GM19397 (cell line): ENCODE measurements around the gene SYNE1.
"Not testable (repeated sequence)": the region's sequence is repeated elsewhere in the genome, so short reads cannot be mapped to it uniquely, and the experiment has no call there.

Source experiments
- ATAC-seq: cut with Tn5 transposase; IDR thresholded peaks from one replicate; pipeline ENCODE4 v1.9.1; 2021; ENCODE audit warnings: mild to moderate bottlenecking, moderate library complexity; ENCODE audit not compliant: unreplicated experiment

Gene SYNE1

DNA sequence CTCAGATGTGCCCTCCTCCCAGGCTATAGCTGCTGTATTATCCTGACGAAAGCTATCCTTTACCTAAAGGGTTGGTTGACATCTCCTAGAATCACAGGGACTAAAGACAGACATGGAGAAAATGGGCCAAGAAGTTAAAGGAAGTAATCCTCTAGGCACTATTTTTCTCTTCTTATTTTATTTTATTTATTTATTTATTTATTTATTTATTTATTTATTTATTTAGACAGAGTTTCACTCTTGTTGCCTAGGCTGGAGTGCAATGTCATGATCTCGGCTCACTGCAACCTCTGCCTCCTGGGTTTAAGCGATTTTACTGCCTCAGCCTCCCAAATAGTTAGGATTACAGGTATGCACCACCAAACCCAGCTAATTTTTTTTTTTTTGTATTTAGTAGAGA, 309.0 kb downstream of the SYNE1 start:
- not testable (repeated sequence) for ATAC-seq

DNA sequence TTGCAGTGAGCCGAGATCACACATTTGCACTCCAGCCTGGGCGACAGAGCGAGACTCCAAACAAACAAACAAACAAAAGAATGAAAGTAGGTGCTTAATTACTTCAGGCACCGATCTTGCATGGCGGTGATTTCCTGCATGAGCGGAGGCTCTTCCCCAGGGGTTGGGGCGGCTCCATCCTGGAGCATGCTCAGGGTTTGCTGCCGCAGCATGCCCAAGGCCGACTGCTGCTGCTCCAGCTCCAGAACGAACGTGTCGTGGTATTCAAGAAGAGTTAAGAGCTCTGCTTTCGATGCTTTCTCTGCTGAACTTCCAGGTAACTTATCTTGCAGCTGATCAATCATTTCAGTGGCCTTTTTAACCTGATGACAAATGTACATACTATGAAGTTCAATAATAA, 313.8 kb downstream of the SYNE1 start:
- no peak for ATAC-seq

DNA sequence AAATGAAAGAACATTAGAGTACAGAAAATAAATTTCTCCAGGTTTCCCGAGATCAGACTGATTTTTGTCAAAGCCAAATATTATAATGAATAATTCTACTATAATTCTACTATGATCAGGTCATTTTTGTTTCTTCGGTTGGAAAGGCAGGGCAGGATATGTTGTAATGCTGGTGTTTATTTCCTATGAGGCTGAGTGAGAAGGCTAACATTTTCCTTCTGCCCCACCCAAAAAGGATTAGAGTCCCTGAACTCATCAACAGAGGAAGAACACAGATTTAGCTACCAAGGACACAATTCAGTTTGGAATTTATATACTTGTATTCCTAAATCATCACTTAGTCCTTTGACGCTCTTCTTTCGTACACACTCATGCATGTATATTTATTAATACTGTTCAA, 318.9 kb downstream of the SYNE1 start:
- ATAC-seq, result no peak

DNA sequence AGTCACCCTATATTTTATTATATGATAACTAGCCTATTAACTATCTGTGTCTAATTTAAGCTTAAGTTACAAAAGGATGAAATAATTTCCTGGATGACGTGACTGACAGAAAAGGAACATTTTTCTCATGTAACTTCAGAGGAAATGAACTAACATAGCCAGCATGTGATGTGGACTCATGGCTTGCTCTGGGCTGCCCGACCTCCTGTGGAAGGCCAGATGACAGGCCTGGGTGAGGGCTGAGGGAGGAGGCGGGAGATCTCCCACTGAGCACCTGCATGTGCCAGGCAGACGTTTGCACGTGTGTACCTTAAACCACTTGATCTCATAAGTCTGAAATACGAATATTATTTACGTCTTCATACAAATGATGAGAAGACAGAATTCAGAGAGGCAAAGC, 321.1 kb downstream of the SYNE1 start:
- no peak for ATAC-seq

DNA sequence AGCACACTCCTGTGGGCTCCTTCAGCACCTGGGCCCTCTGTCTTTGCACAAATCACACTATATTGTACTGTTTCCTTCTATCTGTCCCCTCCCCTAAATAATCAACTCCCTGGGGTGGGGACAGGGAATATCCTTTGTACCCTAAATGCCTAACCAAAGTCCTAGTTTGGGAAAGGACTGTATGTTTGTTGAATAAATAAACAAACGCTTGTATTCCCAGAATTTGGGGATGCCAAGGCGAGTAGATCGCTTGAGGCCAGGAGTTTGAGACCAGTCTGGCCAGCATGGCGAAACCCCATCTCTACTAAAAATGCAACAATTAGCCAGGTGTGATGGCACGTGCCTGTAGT, 322.7 kb downstream of the SYNE1 start:
- no peak for ATAC-seq

DNA sequence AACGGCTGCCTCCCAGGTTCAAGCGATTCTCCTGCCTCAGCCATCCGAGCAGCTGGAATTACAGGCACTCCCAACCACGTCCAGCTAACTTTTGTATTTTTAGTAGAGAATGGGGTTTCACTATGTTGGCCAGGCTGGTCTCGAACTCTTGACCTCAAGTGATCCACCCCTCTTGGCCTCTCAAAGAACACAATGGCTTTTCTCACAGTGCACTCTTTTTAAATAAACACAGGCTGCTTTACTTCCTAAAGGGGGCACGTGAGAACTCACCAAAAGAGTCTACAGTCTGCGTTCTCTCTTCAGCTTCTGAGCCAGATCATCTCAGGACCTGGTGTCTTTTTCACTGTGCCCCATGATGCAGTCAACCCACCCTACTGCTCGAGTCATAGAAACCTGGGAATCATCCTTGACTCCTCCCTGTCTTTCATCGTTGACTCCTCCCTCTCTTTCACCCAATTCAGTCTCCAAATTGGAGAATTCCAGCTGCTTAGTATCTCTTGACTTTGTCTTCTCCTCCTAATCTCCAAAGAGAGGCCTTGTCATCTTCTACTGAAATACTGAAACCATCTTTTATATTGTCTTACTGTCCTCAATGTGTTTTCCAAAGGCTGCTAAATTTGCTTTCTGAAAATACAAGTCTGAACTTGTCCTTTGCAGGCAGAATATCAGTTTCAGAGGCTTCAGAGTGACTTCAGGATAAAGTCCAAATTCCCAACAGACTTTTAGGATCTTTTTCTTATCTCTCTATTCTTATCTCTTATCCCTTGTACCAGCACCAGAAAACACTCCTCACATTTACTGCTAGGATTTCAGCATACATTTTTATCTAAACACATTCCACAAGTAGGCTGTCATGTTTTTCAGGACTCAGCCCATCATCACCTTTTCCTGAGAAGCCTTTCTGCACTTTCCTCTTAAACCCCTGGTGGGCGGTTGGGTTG, 323.4 kb downstream of the SYNE1 start:
- no peak for ATAC-seq

DNA sequence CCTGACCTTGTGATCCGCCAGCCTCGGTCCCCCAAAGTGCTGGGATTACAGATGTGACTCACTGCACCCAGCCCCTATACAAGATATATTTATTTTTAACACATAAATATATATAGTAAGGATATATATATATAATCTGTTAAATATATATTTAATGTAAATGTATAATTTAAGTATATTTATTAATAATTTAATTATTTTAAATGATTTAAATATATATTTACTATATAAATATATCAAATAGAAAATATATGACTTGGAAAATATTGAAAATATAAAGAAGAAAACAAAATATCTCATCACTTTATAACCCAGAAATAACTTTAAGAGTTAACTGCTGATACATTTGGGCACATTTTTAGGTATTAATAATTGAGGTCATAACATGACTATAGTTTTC, 324.7 kb downstream of the SYNE1 start:
- no peak for ATAC-seq

DNA sequence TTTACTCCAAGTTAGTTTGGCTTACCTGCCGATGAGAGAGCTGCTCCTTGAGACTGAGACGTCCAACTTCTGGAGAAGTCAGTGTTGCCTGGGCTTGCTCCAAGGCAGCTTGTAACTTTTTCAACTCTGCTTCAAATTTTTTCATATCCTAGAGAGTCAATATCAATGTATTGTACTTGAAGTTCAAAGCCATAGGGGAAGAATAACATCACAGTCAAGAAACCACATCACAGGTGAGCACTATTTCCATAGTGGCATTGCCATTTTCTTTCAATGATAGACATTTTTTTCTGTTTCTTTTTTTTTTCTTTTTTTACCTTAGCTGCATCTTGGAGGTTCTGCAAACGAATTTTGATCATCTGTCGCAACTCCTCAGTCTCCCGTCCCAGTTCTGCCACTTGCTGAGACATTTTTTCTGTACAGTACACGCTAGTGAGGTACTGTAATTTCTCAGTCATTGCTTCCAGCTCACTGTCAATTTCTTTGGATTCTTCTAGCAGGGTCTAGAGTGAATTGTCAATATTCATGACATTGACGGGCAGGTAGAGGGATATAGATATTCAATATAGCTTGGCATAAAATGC, 326.7 kb downstream of the SYNE1 start:
- ATAC-seq, result no peak

DNA sequence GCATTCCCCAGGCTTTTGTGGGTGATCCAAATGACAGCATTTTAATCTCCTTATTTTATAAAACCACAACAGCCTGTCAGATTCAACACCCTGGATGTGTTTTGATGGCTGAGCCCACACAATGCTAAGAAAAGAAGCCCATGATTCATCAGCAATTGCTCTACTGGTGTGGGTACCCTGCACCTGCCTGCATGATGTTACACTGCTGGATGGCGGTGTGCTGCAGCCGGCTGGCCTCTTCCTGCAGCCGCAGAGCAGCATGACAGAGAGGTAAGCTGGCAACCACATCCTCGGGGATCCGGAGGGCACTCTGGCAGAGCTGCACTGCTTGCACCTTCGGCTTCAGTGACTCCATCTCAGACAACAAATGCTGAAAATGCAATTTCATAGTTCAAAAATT, 327.5 kb downstream of the SYNE1 start:
- peak; percentile 57 for ATAC-seq

DNA sequence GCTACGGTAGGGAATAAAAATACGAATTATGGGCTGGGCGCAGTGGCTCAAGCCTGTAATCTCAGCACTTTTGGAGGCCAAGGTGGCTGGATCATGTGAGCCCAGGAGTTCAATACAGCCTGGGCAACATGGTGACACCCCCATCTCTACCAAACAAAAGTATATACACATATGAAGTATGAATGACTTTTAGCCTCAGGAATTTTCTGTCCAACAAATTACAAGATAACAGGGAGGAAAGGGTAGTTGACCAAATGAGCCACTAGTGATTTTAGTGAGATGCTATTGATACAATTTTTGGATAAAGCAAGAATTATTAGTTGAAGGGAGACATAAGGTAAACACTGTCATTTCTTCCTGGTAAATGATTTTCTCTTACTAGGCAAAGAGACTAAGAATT, 328.2 kb downstream of the SYNE1 start:
- no peak for ATAC-seq

DNA sequence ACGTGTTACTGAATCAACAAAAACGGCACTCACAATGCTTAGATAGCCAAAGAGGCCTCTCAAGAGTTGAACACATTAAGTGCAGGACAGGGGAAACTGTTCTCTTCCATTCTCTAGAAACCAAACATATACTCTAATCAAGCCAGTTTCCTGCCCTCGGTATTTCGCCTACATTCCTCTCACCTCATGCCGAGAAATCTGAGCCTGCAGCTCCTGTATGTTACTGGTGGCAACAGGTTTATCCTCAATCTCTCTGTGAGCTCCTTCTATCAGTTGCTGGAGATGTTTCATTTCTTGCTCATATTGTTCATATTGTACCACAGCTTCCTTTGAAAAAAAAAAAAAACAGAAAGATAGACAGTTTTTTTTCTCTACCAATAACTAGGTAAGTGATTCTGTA, 328.9 kb downstream of the SYNE1 start:
- ATAC-seq, result no peak

DNA sequence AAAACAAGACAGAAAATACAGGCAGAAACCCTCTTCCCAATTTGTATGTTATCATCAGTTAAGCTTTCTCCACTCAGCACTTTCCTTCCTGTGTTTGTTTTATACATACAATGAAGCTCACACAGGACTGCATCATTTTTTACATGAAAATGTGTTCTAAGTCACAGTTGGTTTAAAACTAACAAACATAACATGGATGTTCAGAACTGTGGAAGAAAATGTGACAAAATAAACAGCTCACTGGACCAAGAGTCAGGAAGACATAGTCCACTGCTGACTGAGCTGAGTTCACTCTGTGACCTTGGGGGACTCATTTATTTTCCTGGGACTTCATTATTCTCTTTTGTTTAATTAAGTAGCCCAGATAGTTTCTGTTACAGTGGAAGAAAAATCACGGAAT, 331.5 kb downstream of the SYNE1 start:
- no peak for ATAC-seq

DNA sequence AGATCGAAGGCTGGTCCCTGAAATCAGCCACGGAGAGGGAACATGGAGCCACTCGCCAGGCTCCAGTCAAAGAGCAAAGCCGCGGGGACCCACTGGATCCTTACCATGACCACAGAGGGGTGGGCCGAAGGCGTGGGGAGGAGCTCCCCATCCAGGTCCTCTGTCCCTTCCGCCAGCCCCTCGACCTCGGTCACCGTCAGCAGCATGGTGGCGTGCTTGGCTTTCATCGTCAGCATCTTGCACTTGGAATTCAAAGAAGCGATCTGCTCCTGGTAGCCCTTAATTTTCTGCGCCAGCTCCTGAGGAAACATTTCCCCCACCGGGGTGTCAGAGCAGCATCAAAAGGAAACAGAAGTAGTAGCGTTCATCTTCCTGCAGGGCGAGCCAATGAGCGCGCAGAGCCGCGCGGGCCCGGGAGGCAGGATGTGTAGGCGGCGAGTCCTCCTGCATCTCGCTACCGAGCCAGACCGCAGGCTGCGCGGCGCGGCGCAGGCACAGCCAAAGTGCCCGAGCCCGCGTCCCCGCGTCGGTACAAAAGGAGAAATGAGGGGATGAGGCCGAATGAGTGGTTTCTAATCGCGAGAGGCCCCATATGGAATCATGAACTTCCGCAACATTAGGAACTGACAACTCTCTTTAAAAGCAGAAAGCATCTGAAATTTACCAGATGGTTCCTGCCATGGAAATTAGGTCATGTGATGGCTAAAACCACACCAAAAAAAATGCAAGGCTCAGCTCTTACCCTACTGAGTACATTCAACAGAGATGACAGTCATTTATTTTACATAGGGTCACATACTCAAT, 335.2 kb downstream of the SYNE1 start:
- peak; percentile 96 for ATAC-seq

DNA sequence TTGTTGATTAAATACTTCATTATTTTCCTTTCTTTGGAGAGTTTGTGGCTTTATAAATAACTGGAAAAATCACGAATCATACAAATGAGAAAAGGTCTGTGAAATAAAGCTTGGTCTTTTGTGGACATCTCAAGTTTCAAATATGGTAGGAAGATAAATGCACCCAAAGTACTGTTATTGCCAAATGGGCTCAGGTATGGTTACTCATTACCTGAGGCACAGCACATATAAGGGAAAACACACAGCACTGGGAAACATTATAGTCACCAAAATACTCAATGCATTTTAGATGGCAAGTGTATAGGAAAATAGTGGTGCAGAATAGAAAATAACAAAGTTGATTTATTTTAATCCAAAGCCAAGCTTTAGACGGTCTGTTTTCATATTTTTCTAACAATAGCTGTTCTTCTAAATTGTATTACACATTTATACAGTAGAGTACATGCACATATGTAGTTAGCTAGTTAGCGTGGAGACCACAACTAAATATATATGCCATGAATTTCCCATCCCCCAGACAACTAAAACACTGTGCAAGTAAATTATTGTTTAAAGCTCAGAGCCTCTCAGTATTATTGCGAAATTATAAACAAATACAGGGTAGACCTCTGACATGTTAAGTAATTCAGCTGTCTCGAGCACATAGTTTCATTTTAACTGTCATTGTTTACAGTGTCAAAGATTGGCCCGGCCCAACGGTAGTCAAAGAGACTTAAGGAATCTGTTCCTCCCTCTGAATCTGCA, 336.0 kb downstream of the SYNE1 start:
- peak; percentile 24 for ATAC-seq

DNA sequence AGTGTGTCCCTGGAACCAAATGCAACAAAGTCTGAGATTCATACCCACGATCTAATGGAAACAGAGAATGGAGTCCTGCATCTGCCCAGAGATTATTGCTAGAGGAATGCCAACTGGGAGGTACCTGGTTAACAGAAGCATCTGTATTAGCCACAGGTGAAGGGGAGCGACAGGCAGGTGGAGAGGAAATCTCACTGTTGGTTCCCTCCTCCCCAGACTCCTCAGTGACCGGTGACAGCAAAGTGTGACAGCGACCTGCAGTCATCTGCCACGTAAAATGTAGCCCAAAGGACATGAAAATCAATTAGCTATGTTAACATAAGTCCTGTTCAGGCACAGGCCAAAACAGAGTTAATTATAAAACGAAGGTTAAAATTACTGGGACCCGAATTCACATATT, 336.6 kb downstream of the SYNE1 start:
- ATAC-seq, result no peak

DNA sequence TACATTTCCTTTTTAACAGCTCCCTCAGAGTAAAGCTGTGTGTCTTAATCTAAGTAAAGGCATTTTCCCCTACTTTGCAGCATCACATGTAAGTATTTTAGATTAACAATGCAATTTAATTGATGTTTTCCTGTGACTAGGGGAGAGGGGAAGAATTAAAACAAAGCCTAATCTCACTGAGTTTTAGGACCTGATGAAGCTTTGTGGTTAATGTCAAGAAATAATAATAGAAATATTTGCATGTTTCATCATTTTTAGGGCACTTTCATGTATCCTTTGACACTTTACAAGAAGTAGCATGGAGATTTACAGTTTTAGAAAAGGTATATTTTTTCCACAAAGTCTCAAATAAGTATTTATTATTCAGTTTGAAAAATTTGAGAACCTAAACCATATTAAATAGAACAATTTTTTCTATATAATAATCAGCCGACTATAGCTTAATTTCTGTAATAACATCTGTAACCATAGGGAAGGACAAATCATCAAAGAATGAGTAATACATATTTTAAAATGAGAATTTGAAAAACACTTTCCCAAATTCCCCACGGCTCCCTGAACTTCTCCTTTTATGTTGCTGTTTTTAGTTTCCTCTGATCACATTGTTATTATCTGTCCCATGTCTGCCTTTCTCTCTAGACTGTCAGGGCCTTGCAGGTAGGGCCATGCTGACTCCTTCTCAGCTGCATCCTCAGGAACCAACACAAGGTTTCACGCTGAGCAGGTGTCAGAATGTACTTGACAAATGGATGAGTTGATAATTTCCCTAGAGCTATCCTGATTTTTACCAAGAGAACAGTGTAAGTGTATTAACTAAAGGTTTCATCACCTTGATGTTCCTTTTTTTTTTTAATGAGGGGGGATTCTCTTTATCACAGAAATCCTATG, 338.1 kb downstream of the SYNE1 start:
- no peak for ATAC-seq

DNA sequence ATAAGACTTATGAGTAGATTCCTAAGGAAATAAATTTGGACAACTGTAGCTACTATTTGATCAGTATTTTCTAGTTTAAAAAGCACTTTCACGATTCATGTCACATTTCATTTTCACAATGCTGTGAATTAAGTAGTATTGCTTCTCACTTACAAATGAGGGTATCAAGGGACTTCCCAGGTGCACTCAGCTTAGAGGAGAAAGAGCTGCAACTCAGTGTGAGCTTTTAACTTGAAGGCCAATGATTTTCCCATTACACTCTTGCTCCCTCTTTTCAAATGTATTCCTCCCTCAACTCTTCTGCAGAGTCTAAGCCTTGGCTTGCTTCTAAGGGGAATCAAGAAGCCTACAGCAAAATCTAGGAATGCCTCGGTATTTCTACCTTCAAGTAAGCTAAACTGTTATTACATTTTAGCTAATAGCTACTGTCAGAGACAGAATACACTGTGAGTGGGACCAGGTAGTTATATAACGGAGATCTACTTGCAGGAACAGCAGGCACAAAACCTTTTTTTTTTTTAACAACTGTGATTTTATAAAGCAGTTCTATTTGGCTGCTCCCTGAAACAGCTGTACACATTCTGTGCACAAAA, 339.0 kb downstream of the SYNE1 start:
- ATAC-seq, result no peak

DNA sequence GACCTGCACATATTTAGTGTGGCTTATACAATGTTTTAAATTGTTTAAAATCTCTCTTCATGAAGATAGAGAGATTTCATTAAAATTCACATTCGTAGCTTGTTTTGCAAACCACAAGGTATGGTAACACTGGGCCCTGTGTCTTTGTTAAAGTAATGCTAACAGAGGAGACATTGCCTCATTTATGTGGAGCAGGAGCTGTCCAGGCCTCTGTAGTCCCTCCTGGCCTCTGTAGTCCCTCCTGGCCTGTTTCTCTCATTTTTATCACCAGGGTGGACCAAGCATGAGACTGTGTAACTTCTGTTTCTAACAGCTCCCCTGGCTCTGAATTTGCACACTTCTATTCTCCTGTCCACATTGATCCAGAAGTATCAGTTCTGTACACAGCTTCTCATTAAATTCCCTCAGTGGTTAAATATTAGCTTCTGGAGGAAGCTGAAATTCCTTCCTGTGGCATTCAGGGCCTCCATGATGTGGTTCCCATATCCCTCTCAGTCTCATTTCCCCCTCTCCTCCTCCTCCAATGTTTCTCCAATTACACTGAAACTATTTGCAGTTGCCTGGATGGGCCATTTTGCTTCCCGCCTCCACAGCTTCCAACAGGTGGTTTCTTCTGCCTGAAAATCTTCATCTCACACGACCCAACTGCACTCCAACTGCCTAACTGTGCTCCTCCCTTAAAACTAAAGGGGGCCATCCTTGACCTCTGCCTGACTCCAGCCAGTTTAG, 340.4 kb downstream of the SYNE1 start:
- ATAC-seq, result no peak

DNA sequence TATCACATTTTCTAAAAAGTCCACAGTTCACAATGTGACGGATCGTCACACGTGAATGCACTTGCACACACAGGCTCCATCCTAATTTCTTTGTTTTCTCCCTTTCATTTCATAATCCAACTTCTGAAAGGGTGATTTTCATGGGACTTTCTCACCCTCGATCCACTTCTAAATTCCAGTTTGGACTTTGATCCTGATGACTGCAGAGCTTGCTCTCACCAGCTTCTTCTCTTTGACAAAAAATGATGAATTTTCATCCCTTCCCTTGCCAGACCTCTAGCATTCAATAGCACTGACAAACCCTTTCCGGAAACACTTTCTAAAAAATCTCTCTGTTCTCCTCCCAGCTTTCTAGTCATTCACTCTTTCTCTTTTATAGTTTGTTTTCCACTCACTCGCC, 341.2 kb downstream of the SYNE1 start:
- no peak for ATAC-seq
